Tibial artery (tissue), 4 donors: Measurements from ENCODE around the gene SHMT2.

Experiments
- DNase-seq, 2 donors: peaks; one replicate each; pipeline ENCODE4 v3.0.0-alpha.2; 2019
- H3K27ac ChIP-seq, 2 donors: fragments of 200-600 bp; sonication (generic) in 1 of 2; 1 replicate in 1 of 2; 2 replicates in 1 of 2; pipeline ENCODE4 v1.5.1; 2018 to 2019; ENCODE audit warnings: mild to moderate bottlenecking in 1 of 2
- H3K27me3 ChIP-seq, 2 donors: fragments of 200-600 bp; sonication (generic) in 1 of 2; one replicate each; pipeline versions ENCODE4 v1.5.1 to v1.6.0; 2016 to 2019
- H3K36me3 ChIP-seq, 3 donors: fragments of 200-600 bp; sonication (generic) in 2 of 3; one replicate each; pipeline ENCODE4 v1.5.1; 2016 to 2019; ENCODE audit warnings: mild to moderate bottlenecking in 2 of 3
- H3K4me1 ChIP-seq, 4 donors: fragments of 200-600 bp; sonication (generic) in 2 of 4; 1 replicate in 3 of 4; 2 replicates in 1 of 4; pipeline ENCODE4 v1.5.1; 2016 to 2019
- H3K4me3 ChIP-seq, 2 donors: fragments of 200-600 bp; sonication (generic) in 1 of 2; 1 replicate in 1 of 2; 2 replicates in 1 of 2; pipeline ENCODE4 v1.5.1; 2018 to 2019; ENCODE audit warnings: mild to moderate bottlenecking in 2 of 2
- H3K9me3 ChIP-seq, 3 donors: fragments of 200-600 bp; sonication (generic) in 1 of 3; one replicate each; pipeline ENCODE4 v1.5.1; 2016 to 2019
- CTCF ChIP-seq, 2 experiments: fragments of 200-600 bp in 1 of 2; fragments of 450-650 bp in 1 of 2; IDR thresholded peaks; one replicate each; pipeline ENCODE4 v1.5.1; 2017 to 2019; ENCODE audit warnings: antibody characterized with exemption in 2 of 2, mild to moderate bottlenecking in 1 of 2, moderate library complexity in 1 of 2
- intact Hi-C: fragments of 100-400 bp; cut with DNase I; formaldehyde crosslinking; loops from one replicate; pipeline ENCODE4 v1.15.0; 2023; ENCODE audit warnings: low total_unique reads

The SHMT2 gene

GRCh38 chr12:57254506-57255280 is 25.2 kb downstream of the SHMT2 start:
- no peaks in the 10 kb centered on the region for H3K27me3 ChIP-seq
- H3K4me3 ChIP-seq: no peak overlapping the region
- H3K4me1 ChIP-seq: no peaks in the 10 kb centered on the region
- no peak for DNase-seq
- intact Hi-C loops: no loop called here
- peaks cover 38 to 54% (median 48%) of the 10 kb centered on the region in 3 donors for H3K36me3 ChIP-seq
- H3K27ac ChIP-seq: no peak overlapping the region
- no peaks in the 10 kb centered on the region for H3K9me3 ChIP-seq
- TF ChIP-seq CTCF (IDR thresholded peaks at IDR 0.05): no peak

GRCh38 chr12:57255916-57256315 is 26.4 kb downstream of the SHMT2 start:
- Histone ChIP-seq H3K4me1 (no peaks in the 10 kb centered on the region), H3K4me3 (no peak overlapping the region), H3K9me3 (no peaks in the 10 kb centered on the region), H3K27me3 (no peaks in the 10 kb centered on the region), H3K36me3 (peaks cover 45 to 66% (median 55%) of the 10 kb centered on the region in 3 donors), H3K27ac (no peak overlapping the region)
- intact Hi-C loops: no loop called here
- TF ChIP-seq CTCF (IDR thresholded peaks at IDR 0.05): no peak
- no peak for DNase-seq

GRCh38 chr12:57258977-57259970 is 29.8 kb downstream of the SHMT2 start:
- Histone ChIP-seq H3K4me1 (peaks cover 0 to 4% (median 0%) of the 10 kb centered on the region in 4 donors), H3K9me3 (no peaks in the 10 kb centered on the region), H3K27ac (no peak overlapping the region), H3K36me3 (peaks cover 46 to 75% (median 68%) of the 10 kb centered on the region in 3 donors), H3K27me3 (no peaks in the 10 kb centered on the region), H3K4me3 (no peak overlapping the region)
- TF ChIP-seq CTCF (IDR thresholded peaks at IDR 0.05): no peak
- intact Hi-C loops: no loop called here
- no peak for DNase-seq

- Histone ChIP-seq H3K4me1 (peaks cover 0 to 4% (median 0%) of the 10 kb centered on the region in 4 donors), H3K27ac (no peak overlapping the region), H3K36me3 (peaks cover 46 to 69% (median 58%) of the 10 kb centered on the region in 3 donors), H3K4me3 (no peak overlapping the region), H3K27me3 (no peaks in the 10 kb centered on the region), H3K9me3 (no peaks in the 10 kb centered on the region)
- DNase-seq: no peak
- intact Hi-C loops: no loop called here
- no peak for TF ChIP-seq CTCF (IDR thresholded peaks at IDR 0.05)
Measured at GRCh38 chr12:57260366-57260765, 30.9 kb downstream of the SHMT2 start.

GRCh38 chr12:57261428-57261865 is 31.9 kb downstream of the SHMT2 start:
- no peak for DNase-seq
- intact Hi-C loops: no loop called here
- no peak for TF ChIP-seq CTCF (IDR thresholded peaks at IDR 0.05)
- H3K27me3 ChIP-seq: no peaks in the 10 kb centered on the region
- no peaks in the 10 kb centered on the region for H3K9me3 ChIP-seq
- peaks cover 38 to 69% (median 53%) of the 10 kb centered on the region in 3 donors for H3K36me3 ChIP-seq
- H3K27ac ChIP-seq: no peak overlapping the region
- peaks cover 0 to 4% (median 0%) of the 10 kb centered on the region in 4 donors for H3K4me1 ChIP-seq
- no peak overlapping the region for H3K4me3 ChIP-seq
